Hepatocyte (in vitro differentiated cells): ENCODE results near the gene LRFN3. TPM values are rescaled to one million over a fixed set of nuclear protein-coding genes. Genes with fewer than 3 reads are reported as not detected.

Experiments
- DNase-seq: peaks from one replicate; pipeline ENCODE4 v3.0.0-alpha.2; 2016; ENCODE audit warnings: low spot score
- H2AFZ ChIP-seq: fragments of 200-600 bp; sonication (generic); 2 replicates; pipeline ENCODE4 v1.6.0; 2016; ENCODE audit warnings: antibody characterized with exemption, mild to moderate bottlenecking
- H3K27ac ChIP-seq: fragments of 200-600 bp; sonication (generic); 2 replicates; pipeline ENCODE4 v1.5.1; 2016; ENCODE audit warnings: mild to moderate bottlenecking
- H3K27me3 ChIP-seq: fragments of 200-600 bp; sonication (generic); 2 replicates; pipeline ENCODE4 v1.6.1; 2016
- H3K36me3 ChIP-seq: fragments of 200-600 bp; sonication (generic); replicated peaks from 2 replicates; pipeline ENCODE4 v1.5.1; 2016; ENCODE audit warnings: low read depth; ENCODE audit not compliant: insufficient read depth
- H3K4me1 ChIP-seq: fragments of 200-600 bp; sonication (generic); 2 replicates; pipeline ENCODE4 v1.5.1; 2016; ENCODE audit warnings: mild to moderate bottlenecking, moderate library complexity; ENCODE audit not compliant: insufficient read depth
- H3K4me2 ChIP-seq: fragments of 200-600 bp; sonication (generic); 2 replicates; pipeline ENCODE4 v1.6.0; 2016
- H3K4me3 ChIP-seq: fragments of 200-600 bp; sonication (generic); 2 replicates; pipeline ENCODE4 v1.5.1; 2016; ENCODE audit warnings: mild to moderate bottlenecking
- H3K79me2 ChIP-seq: fragments of 200-600 bp; sonication (generic); 2 replicates; pipeline ENCODE4 v1.6.0; 2017; ENCODE audit warnings: mild to moderate bottlenecking
- H3K9me2 ChIP-seq: fragments of 200-600 bp; sonication (generic); replicated peaks from 2 replicates; pipeline ENCODE4 v1.6.0; 2017; ENCODE audit warnings: mild to moderate bottlenecking; ENCODE audit not compliant: insufficient read depth
- H3K9me3 ChIP-seq: fragments of 200-600 bp; sonication (generic); 2 replicates; pipeline ENCODE4 v1.5.1; 2016; ENCODE audit warnings: low read depth, mild to moderate bottlenecking
- H4K20me1 ChIP-seq: fragments of 200-600 bp; sonication (generic); 2 replicates; pipeline ENCODE4 v1.6.0; 2016; ENCODE audit warnings: mild to moderate bottlenecking; ENCODE audit not compliant: insufficient read depth, poor library complexity, severe bottlenecking
- CTCF ChIP-seq: fragments of 200-600 bp; sonication (generic); IDR thresholded peaks from 2 replicates; pipeline ENCODE4 v1.5.1; 2016; ENCODE audit warnings: antibody characterized with exemption, mild to moderate bottlenecking; ENCODE audit not compliant: poor library complexity
- EZH2 ChIP-seq: fragments of 200-600 bp; sonication (generic); IDR thresholded peaks from 2 replicates; pipeline ENCODE4 v1.6.1; 2016; ENCODE audit warnings: antibody characterized with exemption, mild to moderate bottlenecking, borderline replicate concordance
- EZH2phosphoT487 ChIP-seq: fragments of 200-600 bp; sonication (generic); IDR thresholded peaks from one replicate; pipeline ENCODE4 v1.6.1; 2018; ENCODE audit warnings: antibody characterized with exemption, mild to moderate bottlenecking, low read depth, moderate library complexity; ENCODE audit not compliant: unreplicated experiment, severe bottlenecking
- WGBS: methylation state at CpG from one replicate; pipeline ENCODE4 v1.1.6; 2016; ENCODE audit warnings: low lambda C conversion rate; ENCODE audit errors: missing lambda C conversion rate; 5-methylcytosine and 5-hydroxymethylcytosine counted together
- polyA plus RNA-seq: library from polyadenylated mRNA; unstranded; fragments of >200 nt; fragmentation: Nextera tagmentation; extraction: Ambion mirVana; gene quantifications from 2 replicates; pipeline ENCODE4 v1.2.1, GENCODE V29; 2016
- total RNA-seq: library from RNA; depleted of rRNA; stranded (reverse); fragments of >200 nt; gene quantifications from 2 replicates; pipeline ENCODE4 v1.2.3, GENCODE V29; 2014

Gene LRFN3
- total and polyA plus RNA-seq, 2 experiments from 2014 or later, result 4.7 to 19.2 TPM

- 93% methylated on average over 13 of the region's 13 CpGs for WGBS
- Histone ChIP-seq H3K36me3 (no peaks in the 10 kb centered on the region), H3K9me3 (no peaks in the 10 kb centered on the region), H3K4me3 (no peak overlapping the region), H3K9me2 (no peaks in the 10 kb centered on the region), H3K4me1 (peaks cover 4% of the 10 kb centered on the region), H3K27me3 (no peaks in the 10 kb centered on the region), H3K79me2 (peaks cover 22% of the 10 kb centered on the region), H4K20me1 (no peaks in the 10 kb centered on the region), H3K4me2 (peak overlapping the region; percentile 100), H2AFZ (no peak overlapping the region), H3K27ac (no peak overlapping the region)
- TF ChIP-seq EZH2phosphoT487, result no peak
- TF ChIP-seq CTCF, result no peak
- TF ChIP-seq EZH2, result no peak
- DNase-seq, result no peak
Observed at GRCh38 chr19:35938282-35939224, 2.4 kb downstream of the LRFN3 start.

GRCh38 chr19:35939307-35940077 lies 3.3 kb downstream of the LRFN3 start:
- no peaks in the 10 kb centered on the region for H4K20me1 ChIP-seq
- TF ChIP-seq CTCF, result no peak
- TF ChIP-seq EZH2, result no peak
- no peak for TF ChIP-seq EZH2phosphoT487
- H3K27me3 ChIP-seq, result no peaks in the 10 kb centered on the region
- H3K4me3 ChIP-seq, result no peak overlapping the region
- peaks cover 22% of the 10 kb centered on the region for H3K79me2 ChIP-seq
- no peak overlapping the region for H3K27ac ChIP-seq
- DNase-seq, result no peak
- H3K9me3 ChIP-seq, result no peaks in the 10 kb centered on the region
- H3K4me2 ChIP-seq, result no peak overlapping the region
- H3K4me1 ChIP-seq, result peaks cover 4% of the 10 kb centered on the region
- H3K9me2 ChIP-seq, result no peaks in the 10 kb centered on the region
- H2AFZ ChIP-seq, result no peak overlapping the region
- WGBS, result 97% methylated on average over 55 of the region's 55 CpGs
- H3K36me3 ChIP-seq, result no peaks in the 10 kb centered on the region

GRCh38 chr19:35940078-35940775 lies 4.1 kb downstream of the LRFN3 start:
- Histone ChIP-seq H3K4me2 (no peak overlapping the region), H3K27ac (no peak overlapping the region), H4K20me1 (no peaks in the 10 kb centered on the region), H3K36me3 (no peaks in the 10 kb centered on the region), H3K9me3 (no peaks in the 10 kb centered on the region), H3K4me1 (peaks cover 4% of the 10 kb centered on the region), H3K27me3 (no peaks in the 10 kb centered on the region), H3K9me2 (no peaks in the 10 kb centered on the region), H3K79me2 (peaks cover 16% of the 10 kb centered on the region), H3K4me3 (no peak overlapping the region), H2AFZ (no peak overlapping the region)
- DNase-seq, result no peak
- TF ChIP-seq CTCF (no peak), EZH2phosphoT487 (no peak), EZH2 (no peak)
- WGBS, result 97% methylated on average over 36 of the region's 51 CpGs
